Neuronal stem cell (in vitro differentiated cells): ENCODE data around the gene CCN6.

Experiments
- DNase-seq: peaks from one replicate; pipeline ENCODE4 v3.0.0-alpha.2; 2013; ENCODE audit warnings: low spot score
- H2AFZ ChIP-seq: one replicate; pipeline ENCODE4 v1.6.1; 2013; ENCODE audit warnings: mild to moderate bottlenecking, low read length, inconsistent platforms
- H2AK5ac ChIP-seq: 2 replicates; pipeline ENCODE4 v1.6.1; 2013; ENCODE audit warnings: low read depth, mild to moderate bottlenecking, inconsistent platforms, low read length, moderate library complexity, mixed read lengths
- H2BK120ac ChIP-seq: 2 replicates; pipeline ENCODE4 v1.6.1; 2013; ENCODE audit warnings: low read depth, mild to moderate bottlenecking, inconsistent platforms, low read length, moderate library complexity, mixed read lengths
- H2BK12ac ChIP-seq: one replicate; pipeline ENCODE4 v1.6.1; 2013; ENCODE audit warnings: low read length, inconsistent platforms
- H2BK15ac ChIP-seq: 2 replicates; pipeline ENCODE4 v1.6.1; 2013; ENCODE audit warnings: mild to moderate bottlenecking, low read length, inconsistent platforms, mixed read lengths
- H2BK5ac ChIP-seq: one replicate; pipeline ENCODE4 v1.6.1; 2013; ENCODE audit warnings: inconsistent platforms, mild to moderate bottlenecking, low read length, moderate library complexity
- H3K14ac ChIP-seq: one replicate; pipeline ENCODE4 v1.6.1; 2013; ENCODE audit warnings: low read length, inconsistent platforms
- H3K18ac ChIP-seq: 2 replicates; pipeline ENCODE4 v1.6.1; 2013; ENCODE audit warnings: low read length, inconsistent platforms
- H3K23ac ChIP-seq: 2 replicates; pipeline ENCODE4 v1.6.1; 2013; ENCODE audit warnings: low read depth, mild to moderate bottlenecking, mixed read lengths, low read length, inconsistent platforms; ENCODE audit not compliant: poor library complexity
- H3K27ac ChIP-seq: replicated peaks from 3 replicates; pipeline ENCODE4 v1.5.1; 2013; ENCODE audit warnings: low read length, inconsistent platforms
- H3K27me3 ChIP-seq, 3 experiments: 2 replicates each; pipeline ENCODE4 v1.6.1; 2013; ENCODE audit warnings: low read length in 3 of 3, mild to moderate bottlenecking in 2 of 3, inconsistent platforms in 1 of 3, low read depth in 1 of 3, mixed read lengths in 1 of 3, moderate library complexity in 1 of 3; ENCODE audit not compliant: control insufficient read depth in 3 of 3, insufficient read depth in 3 of 3
- H3K36me3 ChIP-seq, 2 donors: replicated peaks in 1 of 2; 2 replicates each; pipeline ENCODE4 v1.6.1; 2013; ENCODE audit warnings: low read length in 2 of 2; ENCODE audit not compliant: control insufficient read depth in 2 of 2, insufficient read depth in 2 of 2
- H3K4ac ChIP-seq: 2 replicates; pipeline ENCODE4 v1.6.1; 2013; ENCODE audit warnings: inconsistent platforms, mild to moderate bottlenecking, low read length, moderate library complexity
- H3K4me1 ChIP-seq, 2 donors: 1 replicate in 1 of 2; 2 replicates in 1 of 2; pipeline ENCODE4 v1.6.1; 2013; ENCODE audit warnings: low read length in 2 of 2, low read depth in 1 of 2; ENCODE audit not compliant: control insufficient read depth in 2 of 2, insufficient read depth in 1 of 2
- H3K4me2 ChIP-seq: one replicate; pipeline ENCODE4 v1.6.1; 2013; ENCODE audit warnings: mild to moderate bottlenecking, low read length, inconsistent platforms; ENCODE audit not compliant: insufficient read depth, poor library complexity, severe bottlenecking
- H3K4me3 ChIP-seq, 2 donors: 2 replicates each; pipeline ENCODE4 v1.5.1; 2013; ENCODE audit warnings: low read length in 2 of 2, mild to moderate bottlenecking in 2 of 2, inconsistent platforms in 1 of 2, moderate library complexity in 1 of 2
- H3K79me1 ChIP-seq: one replicate; pipeline ENCODE4 v1.6.1; 2013; ENCODE audit warnings: low read depth, mild to moderate bottlenecking, inconsistent platforms, low read length, moderate library complexity
- H3K9ac ChIP-seq: one replicate; pipeline ENCODE4 v1.6.1; 2013; ENCODE audit warnings: mild to moderate bottlenecking, low read depth, low read length, inconsistent platforms; ENCODE audit not compliant: poor library complexity
- H3K9me3 ChIP-seq, 2 donors: replicated peaks in 1 of 2; 2 replicates each; pipeline versions ENCODE3 to v1.6.1; 2013; ENCODE audit warnings: low read length in 2 of 2, mild to moderate bottlenecking in 2 of 2, inconsistent platforms in 1 of 2, low read depth in 1 of 2, mixed read lengths in 1 of 2, moderate library complexity in 1 of 2; ENCODE audit not compliant: control insufficient read depth in 2 of 2, insufficient read depth in 1 of 2
- H4K8ac ChIP-seq: one replicate; pipeline ENCODE4 v1.6.1; 2013; ENCODE audit warnings: low read depth, mild to moderate bottlenecking, inconsistent platforms, low read length, moderate library complexity
- H4K91ac ChIP-seq: one replicate; pipeline ENCODE4 v1.6.1; 2013; ENCODE audit warnings: low read length, low read depth, mild to moderate bottlenecking, inconsistent platforms; ENCODE audit not compliant: poor library complexity
- WGBS, 2 donors: extraction: QIAGEN DNeasy Blood & Tissue Kit; methylation state at CpG; one replicate each; pipeline ENCODE4 v1.1.7; 2013; ENCODE audit warnings: missing lambda C conversion rate in 2 of 2, mixed read lengths in 1 of 2; ENCODE audit not compliant: insufficient read length in 2 of 2, insufficient replicate concordance in 1 of 2; ENCODE audit errors: extremely low coverage in 2 of 2; 5-methylcytosine and 5-hydroxymethylcytosine counted together

CCN6 gene

DNA sequence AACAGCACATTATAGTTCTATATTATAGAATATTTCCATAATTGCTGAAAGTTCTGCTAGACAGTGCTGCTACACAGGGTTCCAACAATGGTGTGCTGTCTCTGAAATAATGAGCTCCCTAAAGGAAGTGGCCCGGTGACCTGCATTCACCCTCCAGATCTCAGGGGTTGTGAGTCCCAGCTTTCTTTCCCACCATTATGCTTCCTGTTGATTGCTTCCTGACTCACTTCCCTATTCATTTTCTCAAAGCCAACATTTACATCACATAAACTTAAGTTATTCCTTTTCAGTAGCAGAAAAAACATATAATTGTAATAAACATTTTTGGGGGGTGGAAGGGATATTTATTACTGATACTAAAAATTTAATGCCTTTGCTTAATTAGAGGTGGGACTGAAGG lies 12.9 kb upstream of the CCN6 start:
- Histone ChIP-seq H3K9me3 (no peaks in the 10 kb centered on the region), H2BK15ac (no peak overlapping the region), H3K4me3 (no peak overlapping the region), H3K9ac (no peak overlapping the region), H3K4me1 (peaks cover 0 to 9% of the 10 kb centered on the region in 2 donors), H3K4ac (no peak overlapping the region), H3K27ac (no peak overlapping the region), H3K23ac (no peak overlapping the region), H2AFZ (peak overlapping the region; percentile 94), H2BK12ac (no peak overlapping the region), H4K91ac (no peak overlapping the region), H4K8ac (no peak overlapping the region), H3K18ac (no peak overlapping the region), H3K79me1 (no peaks in the 10 kb centered on the region), H3K4me2 (no peak overlapping the region), H2AK5ac (no peak overlapping the region), H2BK5ac (no peak overlapping the region), H3K36me3 (no peaks in the 10 kb centered on the region), H3K27me3 (no peaks in the 10 kb centered on the region), H2BK120ac (no peak overlapping the region), H3K14ac (no peak overlapping the region)
- DNase-seq, result no peak
- WGBS, 2 donors, result no CpG with 5 or more reads among the region's 1 CpG

DNA sequence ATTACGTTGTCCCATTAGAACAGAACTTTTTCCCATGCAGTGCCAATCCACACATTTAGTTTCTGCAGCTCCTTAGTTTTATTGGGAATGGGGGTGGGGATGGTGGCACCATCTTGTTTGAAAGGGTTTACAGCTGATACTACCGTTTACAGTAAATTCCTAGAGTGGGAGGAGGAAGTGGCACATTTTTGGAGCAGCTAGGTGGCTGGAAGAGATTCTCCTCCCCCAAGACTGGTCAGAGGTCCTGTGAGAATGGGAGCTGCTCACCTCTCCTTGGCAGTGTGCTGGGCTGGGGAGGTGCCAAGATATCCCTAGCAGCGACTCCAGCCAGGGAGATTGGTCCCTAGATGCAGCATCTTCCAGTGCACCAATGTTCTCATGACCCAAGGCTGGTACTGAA lies 12.4 kb upstream of the CCN6 start:
- no CpG with 5 or more reads among the region's 3 CpGs for WGBS, 2 donors
- no peak overlapping the region for H3K18ac ChIP-seq
- DNase-seq, result no peak
- H3K79me1 ChIP-seq, result no peaks in the 10 kb centered on the region
- no peak overlapping the region for H3K4me3 ChIP-seq
- peak overlapping the region; percentile 94 for H2AFZ ChIP-seq
- no peak overlapping the region for H3K27ac ChIP-seq
- peaks cover 0 to under 1% of the 10 kb centered on the region in 2 donors for H3K9me3 ChIP-seq
- no peak overlapping the region for H2BK15ac ChIP-seq
- no peaks in the 10 kb centered on the region for H3K27me3 ChIP-seq
- no peak overlapping the region for H2BK120ac ChIP-seq
- H3K4me2 ChIP-seq, result no peak overlapping the region
- H3K4me1 ChIP-seq, result peaks cover 0 to 9% of the 10 kb centered on the region in 2 donors
- no peaks in the 10 kb centered on the region for H3K36me3 ChIP-seq
- no peak overlapping the region for H3K14ac ChIP-seq
- no peak overlapping the region for H2BK12ac ChIP-seq
- H2BK5ac ChIP-seq, result no peak overlapping the region
- H3K23ac ChIP-seq, result no peak overlapping the region
- H2AK5ac ChIP-seq, result peak overlapping the region; percentile 2
- no peak overlapping the region for H3K9ac ChIP-seq
- H3K4ac ChIP-seq, result no peak overlapping the region
- H4K91ac ChIP-seq, result no peak overlapping the region
- no peak overlapping the region for H4K8ac ChIP-seq

DNA sequence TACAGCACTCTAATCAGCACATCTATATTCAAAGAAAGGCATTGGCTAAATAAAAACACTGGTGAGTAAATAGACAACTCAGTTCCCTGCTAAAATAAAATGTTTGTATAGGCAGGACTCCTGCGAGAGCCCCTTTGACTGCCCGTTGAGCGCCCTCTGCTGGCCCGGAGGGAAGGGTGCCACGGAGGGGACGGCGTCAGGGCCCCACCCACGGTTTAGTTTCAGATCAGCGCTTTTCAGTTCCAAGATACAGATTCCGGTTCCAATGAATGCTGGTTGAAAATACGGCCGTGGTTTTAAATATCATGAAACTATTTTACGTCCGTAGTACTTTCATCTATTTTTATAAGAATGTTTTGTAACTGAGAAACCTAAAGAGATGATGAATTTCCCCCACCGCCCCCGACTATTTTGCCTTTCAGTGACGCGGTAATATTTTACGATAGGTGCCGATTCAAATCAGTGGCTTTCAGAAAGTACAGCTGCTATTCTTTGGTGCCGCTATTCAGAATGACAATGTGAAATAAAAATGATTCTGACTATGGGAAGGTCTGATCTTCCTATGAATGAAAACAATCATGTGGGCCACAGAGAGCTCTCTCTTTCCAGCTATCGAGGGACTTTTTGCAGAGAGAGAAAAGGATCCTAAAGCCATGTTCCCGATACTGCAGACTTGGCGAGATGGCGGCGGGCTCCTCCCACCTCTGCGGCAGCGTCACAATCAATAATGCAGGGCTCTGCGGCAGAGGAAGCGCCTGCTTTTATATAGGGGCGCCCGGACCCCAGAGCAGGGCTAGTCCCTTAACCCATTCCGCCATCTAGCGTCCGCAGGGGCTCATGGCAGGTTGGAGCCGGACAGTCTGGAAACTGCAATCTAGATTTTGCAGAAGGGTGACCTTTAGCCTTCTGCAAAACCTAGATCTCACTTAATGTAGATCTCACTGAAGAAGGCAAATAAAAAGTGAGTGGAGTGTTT lies 10.6 kb upstream of the CCN6 start:
- Histone ChIP-seq H3K9ac (no peak overlapping the region), H2BK12ac (no peak overlapping the region), H3K9me3 (peaks cover 3 to 5% of the 10 kb centered on the region in 2 donors), H2BK120ac (no peak overlapping the region), H2AK5ac (no peak overlapping the region), H3K4me3 (peak overlapping the region; percentile 70 to 81), H3K4me2 (no peak overlapping the region), H4K8ac (no peak overlapping the region), H3K4me1 (peaks cover 0 to 7% of the 10 kb centered on the region in 2 donors), H2AFZ (peak overlapping the region; percentile 94), H2BK5ac (no peak overlapping the region), H3K18ac (no peak overlapping the region), H3K14ac (no peak overlapping the region), H2BK15ac (no peak overlapping the region), H3K4ac (no peak overlapping the region), H3K27ac (peak overlapping the region; percentile 79), H3K79me1 (no peaks in the 10 kb centered on the region), H3K36me3 (no peaks in the 10 kb centered on the region), H3K27me3 (no peaks in the 10 kb centered on the region), H4K91ac (no peak overlapping the region), H3K23ac (no peak overlapping the region)
- peak; percentile 90 for DNase-seq
- WGBS, 2 donors, result no CpG with 5 or more reads among the region's 36 CpGs

DNA sequence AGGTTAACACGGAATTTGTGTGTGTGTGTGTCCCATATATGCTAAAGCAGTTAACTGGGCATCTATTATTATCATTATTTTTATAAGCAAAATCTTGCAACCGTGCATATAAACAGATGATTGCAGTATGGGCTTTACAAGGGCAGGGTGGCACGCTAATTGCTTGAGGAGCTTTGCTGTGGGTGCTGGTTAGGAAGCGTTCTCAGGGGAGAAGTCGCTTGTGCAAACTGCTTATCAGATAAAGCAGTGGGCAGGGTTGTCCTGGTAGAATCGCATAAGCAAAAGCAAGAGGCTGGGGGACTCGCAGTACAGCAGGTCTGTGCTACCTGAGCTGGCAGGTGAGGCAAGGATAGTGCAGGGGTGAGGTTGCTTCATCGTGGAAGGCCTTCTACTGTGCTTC lies 9.7 kb upstream of the CCN6 start:
- Histone ChIP-seq H2BK5ac (no peak overlapping the region), H3K79me1 (no peaks in the 10 kb centered on the region), H3K27me3 (no peaks in the 10 kb centered on the region), H2BK12ac (no peak overlapping the region), H2BK15ac (no peak overlapping the region), H3K4me3 (no peak overlapping the region), H3K36me3 (no peaks in the 10 kb centered on the region), H3K27ac (no peak overlapping the region), H2BK120ac (no peak overlapping the region), H4K8ac (no peak overlapping the region), H2AFZ (peak overlapping the region; percentile 32), H3K23ac (no peak overlapping the region), H2AK5ac (no peak overlapping the region), H3K9me3 (peaks cover 3 to 5% of the 10 kb centered on the region in 2 donors), H4K91ac (no peak overlapping the region), H3K4me2 (no peak overlapping the region), H3K18ac (no peak overlapping the region), H3K4ac (no peak overlapping the region), H3K4me1 (peaks cover 0 to 6% of the 10 kb centered on the region in 2 donors), H3K14ac (no peak overlapping the region), H3K9ac (no peak overlapping the region)
- no peak for DNase-seq
- no CpG with 5 or more reads among the region's 8 CpGs for WGBS, 2 donors
